Measurements from ENCODE around the gene EXOC2.

Gene EXOC2

GRCh38 chr6:558959-559358 is 134.0 kb downstream of the EXOC2 start:
- Histone ChIP-seq H3K9me3 (ENCODE audit: control insufficient read depth, low read length) (no peaks in the 10 kb centered on the region), H3K27me3 (ENCODE audit: control insufficient read depth, insufficient read depth, low read length) (no peaks in the 10 kb centered on the region), H3K9ac (no peak overlapping the region), H3K36me3 (ENCODE audit: control insufficient read depth, insufficient read depth, low read length) (no peaks in the 10 kb centered on the region), H3K4me3 (ENCODE audit: low read depth, low read length) (no peak overlapping the region), H3K27ac (no peak overlapping the region), H3K79me2 (no peaks in the 10 kb centered on the region), H3K4me1 (no peaks in the 10 kb centered on the region), H3K4me2 (ENCODE audit: low read length) (no peak overlapping the region), H2AFZ (no peak overlapping the region)
- TF ChIP-seq CTCF (IDR thresholded peaks at IDR 0.05) = no peak

GRCh38 chr6:558089-558488 is 134.8 kb downstream of the EXOC2 start:
- Histone ChIP-seq H3K4me3 (ENCODE audit: low read depth, low read length) (no peak overlapping the region), H3K4me2 (ENCODE audit: low read length) (no peak overlapping the region), H3K79me2 (no peaks in the 10 kb centered on the region), H2AFZ (no peak overlapping the region), H3K36me3 (ENCODE audit: control insufficient read depth, insufficient read depth, low read length) (no peaks in the 10 kb centered on the region), H3K9ac (no peak overlapping the region), H3K9me3 (ENCODE audit: control insufficient read depth, low read length) (no peaks in the 10 kb centered on the region), H3K27me3 (ENCODE audit: control insufficient read depth, insufficient read depth, low read length) (no peaks in the 10 kb centered on the region), H3K27ac (no peak overlapping the region), H3K4me1 (no peaks in the 10 kb centered on the region)
- no peak for TF ChIP-seq CTCF (IDR thresholded peaks at IDR 0.05)

GRCh38 chr6:551829-552350 is 141.0 kb downstream of the EXOC2 start:
- no peak overlapping the region for H2AFZ ChIP-seq
- TF ChIP-seq CTCF (IDR thresholded peaks at IDR 0.05) = no peak
- H3K36me3 ChIP-seq (ENCODE audit: control insufficient read depth, insufficient read depth, low read length) = no peaks in the 10 kb centered on the region

GRCh38 chr6:551405-551804 is 141.5 kb downstream of the EXOC2 start:
- Histone ChIP-seq H3K9ac (no peak overlapping the region), H2AFZ (no peak overlapping the region), H3K4me2 (ENCODE audit: low read length) (no peak overlapping the region), H3K4me3 (ENCODE audit: low read depth, low read length) (no peak overlapping the region), H3K9me3 (ENCODE audit: control insufficient read depth, low read length) (no peaks in the 10 kb centered on the region), H3K36me3 (ENCODE audit: control insufficient read depth, insufficient read depth, low read length) (no peaks in the 10 kb centered on the region), H3K79me2 (no peaks in the 10 kb centered on the region), H3K27me3 (ENCODE audit: control insufficient read depth, insufficient read depth, low read length) (no peaks in the 10 kb centered on the region), H3K27ac (no peak overlapping the region), H3K4me1 (no peaks in the 10 kb centered on the region)
- TF ChIP-seq CTCF (IDR thresholded peaks at IDR 0.05) = no peak

More at GRCh38 chr6:551829-552350, 141.0 kb downstream of the EXOC2 start:
- Histone ChIP-seq H3K4me3 (ENCODE audit: low read depth, low read length) (no peak overlapping the region), H3K27me3 (ENCODE audit: control insufficient read depth, insufficient read depth, low read length) (no peaks in the 10 kb centered on the region), H3K9ac (no peak overlapping the region), H3K4me1 (no peaks in the 10 kb centered on the region), H3K9me3 (ENCODE audit: control insufficient read depth, low read length) (no peaks in the 10 kb centered on the region), H3K79me2 (no peaks in the 10 kb centered on the region), H3K4me2 (ENCODE audit: low read length) (no peak overlapping the region), H3K27ac (no peak overlapping the region)

GRCh38 chr6:549906-550305 is 143.0 kb downstream of the EXOC2 start:
- H3K36me3 ChIP-seq (ENCODE audit: control insufficient read depth, insufficient read depth, low read length) = no peaks in the 10 kb centered on the region

More at GRCh38 chr6:549906-550305, 143.0 kb downstream of the EXOC2 start:
- H3K9ac ChIP-seq = no peak overlapping the region
- H3K27me3 ChIP-seq (ENCODE audit: control insufficient read depth, insufficient read depth, low read length) = no peaks in the 10 kb centered on the region
- H3K4me3 ChIP-seq (ENCODE audit: low read depth, low read length) = no peak overlapping the region
- no peaks in the 10 kb centered on the region for H3K4me1 ChIP-seq
- no peak overlapping the region for H3K4me2 ChIP-seq (ENCODE audit: low read length)
- no peak overlapping the region for H3K27ac ChIP-seq
- H3K79me2 ChIP-seq = no peaks in the 10 kb centered on the region
- no peak overlapping the region for H2AFZ ChIP-seq
- TF ChIP-seq CTCF (IDR thresholded peaks at IDR 0.05) = no peak
- H3K9me3 ChIP-seq (ENCODE audit: control insufficient read depth, low read length) = no peaks in the 10 kb centered on the region

Measured in parathyroid adenoma (tissue), 2 donors.